ENCODE measurements around the gene MCTP2.

DNA sequence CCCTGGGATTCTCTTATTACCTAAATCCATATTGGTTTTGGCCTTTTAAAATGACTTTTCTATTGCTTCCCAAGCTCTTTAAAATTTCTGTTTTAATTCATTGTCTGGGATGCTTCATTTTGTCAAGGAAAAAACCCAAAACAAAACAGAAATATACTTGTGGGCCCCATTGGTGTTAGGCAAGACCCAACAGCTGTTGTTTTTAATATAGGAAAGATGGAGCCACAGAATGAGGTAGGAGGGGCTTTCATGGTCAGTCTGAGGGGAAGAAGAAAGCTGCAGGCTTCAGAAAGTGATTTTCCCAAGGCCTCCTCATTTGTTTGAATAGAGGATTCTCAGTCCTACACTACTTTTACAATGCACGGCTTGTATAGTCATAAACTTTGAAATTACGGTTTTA, 180.5 kb downstream of the MCTP2 start:
- TF ChIP-seq NR2C2 (CRISPR knock-in tag; IDR thresholded peaks at IDR 0.05) (no peak), NR2C2 (tag; IDR thresholded peaks at IDR 0.05) (no peak), BHLHE40 (IDR thresholded peaks at IDR 0.05; ENCODE audit: low read length) (no peak), FOXJ3 (CRISPR knock-in tag; IDR thresholded peaks at IDR 0.05) (no peak), CREM (IDR thresholded peaks at IDR 0.05; ENCODE audit: low read depth) (no peak), POLR2AphosphoS2 (IDR thresholded peaks at IDR 0.05; ENCODE audit: low read length) (no peak), HCFC1 (IDR thresholded peaks at IDR 0.05; ENCODE audit: low read depth, low read length) (no peak), FOXA1 (IDR thresholded peaks at IDR 0.05; ENCODE audit: borderline replicate concordance) (no peak), KAT2B (IDR thresholded peaks at IDR 0.05; ENCODE audit: low read depth, low read length) (no peak), ZC3H11A (IDR thresholded peaks at IDR 0.05; ENCODE audit: low read depth, low read length) (no peak), JUNB (CRISPR knock-in tag; conservative IDR thresholded peaks at IDR 0.05) (no peak), FOXK2 (conservative IDR thresholded peaks at IDR 0.05 in 1 of 2, IDR thresholded peaks at IDR 0.05 in 1 of 2; ENCODE audit: low read depth in 2 of 2) (no peak), ZNF431 (CRISPR knock-in tag; IDR thresholded peaks at IDR 0.05) (no peak), SMAD1 (IDR thresholded peaks at IDR 0.05; ENCODE audit: low read depth, low read length, partially characterized antibody) (no peak)

Measured in K562 (cell line).